ENCODE data around the gene FMN2.

GRCh38 chr1:240420766-240421165 is 329.1 kb downstream of the FMN2 start:
- TF ChIP-seq, protein P1, sequence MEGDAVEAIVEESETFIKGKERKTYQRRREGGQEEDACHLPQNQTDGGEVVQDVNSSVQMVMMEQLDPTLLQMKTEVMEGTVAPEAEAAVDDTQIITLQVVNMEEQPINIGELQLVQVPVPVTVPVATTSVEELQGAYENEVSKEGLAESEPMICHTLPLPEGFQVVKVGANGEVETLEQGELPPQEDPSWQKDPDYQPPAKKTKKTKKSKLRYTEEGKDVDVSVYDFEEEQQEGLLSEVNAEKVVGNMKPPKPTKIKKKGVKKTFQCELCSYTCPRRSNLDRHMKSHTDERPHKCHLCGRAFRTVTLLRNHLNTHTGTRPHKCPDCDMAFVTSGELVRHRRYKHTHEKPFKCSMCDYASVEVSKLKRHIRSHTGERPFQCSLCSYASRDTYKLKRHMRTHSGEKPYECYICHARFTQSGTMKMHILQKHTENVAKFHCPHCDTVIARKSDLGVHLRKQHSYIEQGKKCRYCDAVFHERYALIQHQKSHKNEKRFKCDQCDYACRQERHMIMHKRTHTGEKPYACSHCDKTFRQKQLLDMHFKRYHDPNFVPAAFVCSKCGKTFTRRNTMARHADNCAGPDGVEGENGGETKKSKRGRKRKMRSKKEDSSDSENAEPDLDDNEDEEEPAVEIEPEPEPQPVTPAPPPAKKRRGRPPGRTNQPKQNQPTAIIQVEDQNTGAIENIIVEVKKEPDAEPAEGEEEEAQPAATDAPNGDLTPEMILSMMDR (tag by site-specific recombination; IDR thresholded peaks at IDR 0.05): no peak
- TF ChIP-seq ZNF350 (tag by site-specific recombination; IDR thresholded peaks at IDR 0.05) (no peak), TRIM28 (IDR thresholded peaks at IDR 0.05; ENCODE audit: borderline replicate concordance, low read length) (no peak), ZBTB8A (tag by site-specific recombination; IDR thresholded peaks at IDR 0.05) (no peak), ZNF513 (tag by site-specific recombination; IDR thresholded peaks at IDR 0.05) (no peak), ZNF692 (tag by site-specific recombination; IDR thresholded peaks at IDR 0.05) (no peak)
- TF ChIP-seq, protein P2, sequence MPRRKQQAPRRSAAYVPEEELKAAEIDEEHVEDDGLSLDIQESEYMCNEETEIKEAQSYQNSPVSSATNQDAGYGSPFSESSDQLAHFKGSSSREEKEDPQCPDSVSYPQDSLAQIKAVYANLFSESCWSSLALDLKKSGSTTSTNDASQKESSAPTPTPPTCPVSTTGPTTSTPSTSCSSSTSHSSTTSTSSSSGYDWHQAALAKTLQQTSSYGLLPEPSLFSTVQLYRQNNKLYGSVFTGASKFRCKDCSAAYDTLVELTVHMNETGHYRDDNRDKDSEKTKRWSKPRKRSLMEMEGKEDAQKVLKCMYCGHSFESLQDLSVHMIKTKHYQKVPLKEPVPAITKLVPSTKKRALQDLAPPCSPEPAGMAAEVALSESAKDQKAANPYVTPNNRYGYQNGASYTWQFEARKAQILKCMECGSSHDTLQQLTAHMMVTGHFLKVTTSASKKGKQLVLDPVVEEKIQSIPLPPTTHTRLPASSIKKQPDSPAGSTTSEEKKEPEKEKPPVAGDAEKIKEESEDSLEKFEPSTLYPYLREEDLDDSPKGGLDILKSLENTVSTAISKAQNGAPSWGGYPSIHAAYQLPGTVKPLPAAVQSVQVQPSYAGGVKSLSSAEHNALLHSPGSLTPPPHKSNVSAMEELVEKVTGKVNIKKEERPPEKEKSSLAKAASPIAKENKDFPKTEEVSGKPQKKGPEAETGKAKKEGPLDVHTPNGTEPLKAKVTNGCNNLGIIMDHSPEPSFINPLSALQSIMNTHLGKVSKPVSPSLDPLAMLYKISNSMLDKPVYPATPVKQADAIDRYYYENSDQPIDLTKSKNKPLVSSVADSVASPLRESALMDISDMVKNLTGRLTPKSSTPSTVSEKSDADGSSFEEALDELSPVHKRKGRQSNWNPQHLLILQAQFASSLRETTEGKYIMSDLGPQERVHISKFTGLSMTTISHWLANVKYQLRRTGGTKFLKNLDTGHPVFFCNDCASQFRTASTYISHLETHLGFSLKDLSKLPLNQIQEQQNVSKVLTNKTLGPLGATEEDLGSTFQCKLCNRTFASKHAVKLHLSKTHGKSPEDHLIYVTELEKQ (tag by site-specific recombination; IDR thresholded peaks at IDR 0.05; ENCODE audit: borderline replicate concordance): no peak
- TF ChIP-seq, protein P3, sequence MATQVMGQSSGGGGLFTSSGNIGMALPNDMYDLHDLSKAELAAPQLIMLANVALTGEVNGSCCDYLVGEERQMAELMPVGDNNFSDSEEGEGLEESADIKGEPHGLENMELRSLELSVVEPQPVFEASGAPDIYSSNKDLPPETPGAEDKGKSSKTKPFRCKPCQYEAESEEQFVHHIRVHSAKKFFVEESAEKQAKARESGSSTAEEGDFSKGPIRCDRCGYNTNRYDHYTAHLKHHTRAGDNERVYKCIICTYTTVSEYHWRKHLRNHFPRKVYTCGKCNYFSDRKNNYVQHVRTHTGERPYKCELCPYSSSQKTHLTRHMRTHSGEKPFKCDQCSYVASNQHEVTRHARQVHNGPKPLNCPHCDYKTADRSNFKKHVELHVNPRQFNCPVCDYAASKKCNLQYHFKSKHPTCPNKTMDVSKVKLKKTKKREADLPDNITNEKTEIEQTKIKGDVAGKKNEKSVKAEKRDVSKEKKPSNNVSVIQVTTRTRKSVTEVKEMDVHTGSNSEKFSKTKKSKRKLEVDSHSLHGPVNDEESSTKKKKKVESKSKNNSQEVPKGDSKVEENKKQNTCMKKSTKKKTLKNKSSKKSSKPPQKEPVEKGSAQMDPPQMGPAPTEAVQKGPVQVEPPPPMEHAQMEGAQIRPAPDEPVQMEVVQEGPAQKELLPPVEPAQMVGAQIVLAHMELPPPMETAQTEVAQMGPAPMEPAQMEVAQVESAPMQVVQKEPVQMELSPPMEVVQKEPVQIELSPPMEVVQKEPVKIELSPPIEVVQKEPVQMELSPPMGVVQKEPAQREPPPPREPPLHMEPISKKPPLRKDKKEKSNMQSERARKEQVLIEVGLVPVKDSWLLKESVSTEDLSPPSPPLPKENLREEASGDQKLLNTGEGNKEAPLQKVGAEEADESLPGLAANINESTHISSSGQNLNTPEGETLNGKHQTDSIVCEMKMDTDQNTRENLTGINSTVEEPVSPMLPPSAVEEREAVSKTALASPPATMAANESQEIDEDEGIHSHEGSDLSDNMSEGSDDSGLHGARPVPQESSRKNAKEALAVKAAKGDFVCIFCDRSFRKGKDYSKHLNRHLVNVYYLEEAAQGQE (tag by site-specific recombination; IDR thresholded peaks at IDR 0.05): no peak
